Measurements from ENCODE around the gene LCP1.

DNA sequence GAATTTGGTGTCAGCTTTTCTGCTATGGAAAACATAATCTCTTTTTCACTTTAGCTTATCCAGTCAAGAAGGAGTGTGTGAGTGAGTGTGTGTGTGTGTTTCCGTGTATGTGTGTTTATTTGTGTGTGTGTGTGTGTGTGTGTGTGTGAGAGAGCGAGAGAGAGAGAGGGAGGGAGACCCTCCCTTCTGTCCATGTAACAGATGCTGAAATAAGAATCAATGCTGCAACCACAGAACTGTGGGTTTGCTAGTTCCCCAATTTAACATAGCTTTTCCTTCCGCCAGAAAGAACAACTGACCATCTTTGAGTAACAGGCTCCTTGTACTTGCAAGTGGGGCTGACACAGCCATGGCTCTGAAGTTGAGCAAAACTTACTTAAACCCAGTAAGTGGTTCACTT, 5.2 kb downstream of the LCP1 start:
- TF ChIP-seq, protein P1, sequence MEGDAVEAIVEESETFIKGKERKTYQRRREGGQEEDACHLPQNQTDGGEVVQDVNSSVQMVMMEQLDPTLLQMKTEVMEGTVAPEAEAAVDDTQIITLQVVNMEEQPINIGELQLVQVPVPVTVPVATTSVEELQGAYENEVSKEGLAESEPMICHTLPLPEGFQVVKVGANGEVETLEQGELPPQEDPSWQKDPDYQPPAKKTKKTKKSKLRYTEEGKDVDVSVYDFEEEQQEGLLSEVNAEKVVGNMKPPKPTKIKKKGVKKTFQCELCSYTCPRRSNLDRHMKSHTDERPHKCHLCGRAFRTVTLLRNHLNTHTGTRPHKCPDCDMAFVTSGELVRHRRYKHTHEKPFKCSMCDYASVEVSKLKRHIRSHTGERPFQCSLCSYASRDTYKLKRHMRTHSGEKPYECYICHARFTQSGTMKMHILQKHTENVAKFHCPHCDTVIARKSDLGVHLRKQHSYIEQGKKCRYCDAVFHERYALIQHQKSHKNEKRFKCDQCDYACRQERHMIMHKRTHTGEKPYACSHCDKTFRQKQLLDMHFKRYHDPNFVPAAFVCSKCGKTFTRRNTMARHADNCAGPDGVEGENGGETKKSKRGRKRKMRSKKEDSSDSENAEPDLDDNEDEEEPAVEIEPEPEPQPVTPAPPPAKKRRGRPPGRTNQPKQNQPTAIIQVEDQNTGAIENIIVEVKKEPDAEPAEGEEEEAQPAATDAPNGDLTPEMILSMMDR (IDR thresholded peaks at IDR 0.05; ENCODE audit: borderline replicate concordance, extremely low read depth, low read length, poor library complexity, severe bottlenecking) = no peak
- no peak for TF ChIP-seq EZH2 (IDR thresholded peaks at IDR 0.05; ENCODE audit: borderline replicate concordance, low read depth, low read length, severe bottlenecking)

All from DND-41 (cell line).